HG03432 (cell line): ENCODE results near the gene DQX1.

Experiments used
- ATAC-seq: cut with Tn5 transposase; IDR thresholded peaks from one replicate; pipeline ENCODE4 v1.9.1; 2021; ENCODE audit warnings: mild to moderate bottlenecking, moderate library complexity; ENCODE audit not compliant: unreplicated experiment

Gene DQX1

GRCh38 chr2:74555610-74556103, 29.6 kb upstream of the DQX1 start:
- no peak for ATAC-seq

GRCh38 chr2:74554820-74555531, 28.9 kb upstream of the DQX1 start:
- ATAC-seq: peak; percentile 36

DNA sequence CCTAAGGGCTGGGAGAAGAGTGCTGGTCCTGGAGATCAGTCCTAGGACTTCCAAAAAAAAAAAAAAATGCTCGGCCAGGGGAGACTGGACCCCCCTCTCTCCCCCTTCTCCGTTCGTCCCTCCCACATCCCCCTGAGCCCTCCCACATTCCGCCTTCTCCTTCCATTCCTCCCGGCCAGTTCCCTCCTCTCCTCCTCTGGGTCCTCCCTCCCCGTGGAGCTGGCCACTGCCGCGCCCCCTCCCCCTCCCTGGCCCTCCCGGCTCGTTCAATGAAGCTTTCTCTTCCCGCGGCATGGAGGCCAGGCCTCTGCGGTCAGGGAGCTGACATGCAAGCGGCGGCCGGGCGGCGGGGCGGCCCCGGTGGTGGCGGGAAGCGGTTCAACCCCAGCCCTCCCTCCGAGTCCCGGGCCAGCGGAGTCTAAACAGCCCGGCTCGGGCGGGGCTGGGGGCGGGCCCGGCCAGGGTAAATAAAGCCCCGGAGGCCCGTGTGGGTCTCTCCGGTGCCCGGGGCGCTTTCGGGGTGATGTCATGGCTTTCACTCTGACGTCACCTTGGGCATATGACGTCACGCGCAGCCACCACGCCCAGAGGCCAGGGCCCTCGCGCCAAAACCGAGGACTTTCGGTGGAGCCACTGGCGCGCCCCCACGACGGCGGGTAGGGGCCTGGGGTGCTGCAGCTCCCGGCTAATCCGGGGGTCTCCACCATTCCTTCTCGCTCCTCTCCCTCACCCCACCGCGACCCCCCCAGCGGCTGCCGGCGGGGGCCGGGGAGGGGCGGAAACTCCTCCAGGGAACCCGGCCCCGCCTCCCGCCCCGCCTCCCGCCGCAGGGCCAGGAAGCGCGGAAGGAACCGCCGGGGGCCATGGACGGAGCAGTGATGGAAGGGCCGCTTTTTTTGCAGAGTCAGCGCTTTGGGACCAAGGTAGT, 28.1 kb upstream of the DQX1 start, which contains the start of the genes DOK1 and LOXL3:
Gene DOK1, plus strand, starts transcription at position 829 of the 928 bp plus-strand sequence. Its CDS starts 35 bp downstream, at position 864.
Gene LOXL3, minus strand, starts transcription at position 51 of the 928 bp plus-strand sequence. CDS start 1,308 bp downstream, outside the sequence.
- ATAC-seq: peak; percentile 62

- peak; percentile 16 for ATAC-seq
Observed at GRCh38 chr2:74552914-74553811, 27.1 kb upstream of the DQX1 start.

GRCh38 chr2:74551942-74552913, 26.2 kb upstream of the DQX1 start:
- ATAC-seq: peak; percentile 26

GRCh38 chr2:74551530-74551929, 25.5 kb upstream of the DQX1 start:
- no peak for ATAC-seq

DNA sequence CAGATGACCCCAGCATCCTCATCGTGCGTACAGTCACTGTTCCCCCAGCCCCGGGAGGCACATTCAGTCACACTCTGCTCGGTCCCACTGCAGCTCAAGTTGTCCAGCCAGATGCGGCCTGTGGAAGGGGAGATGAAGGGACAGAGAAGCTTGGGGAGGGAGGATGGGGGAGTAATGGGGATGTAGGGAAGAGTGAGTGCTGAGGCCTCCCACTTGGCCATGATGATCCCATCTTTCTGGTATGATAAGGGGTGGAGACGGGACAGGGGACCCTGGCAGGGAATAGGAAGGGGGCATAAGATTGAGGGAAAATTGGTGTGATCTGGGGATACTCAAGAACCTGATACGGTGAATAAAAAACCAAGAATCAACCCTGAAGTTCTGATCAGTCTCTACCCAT, 24.2 kb upstream of the DQX1 start:
- ATAC-seq: no peak

DNA sequence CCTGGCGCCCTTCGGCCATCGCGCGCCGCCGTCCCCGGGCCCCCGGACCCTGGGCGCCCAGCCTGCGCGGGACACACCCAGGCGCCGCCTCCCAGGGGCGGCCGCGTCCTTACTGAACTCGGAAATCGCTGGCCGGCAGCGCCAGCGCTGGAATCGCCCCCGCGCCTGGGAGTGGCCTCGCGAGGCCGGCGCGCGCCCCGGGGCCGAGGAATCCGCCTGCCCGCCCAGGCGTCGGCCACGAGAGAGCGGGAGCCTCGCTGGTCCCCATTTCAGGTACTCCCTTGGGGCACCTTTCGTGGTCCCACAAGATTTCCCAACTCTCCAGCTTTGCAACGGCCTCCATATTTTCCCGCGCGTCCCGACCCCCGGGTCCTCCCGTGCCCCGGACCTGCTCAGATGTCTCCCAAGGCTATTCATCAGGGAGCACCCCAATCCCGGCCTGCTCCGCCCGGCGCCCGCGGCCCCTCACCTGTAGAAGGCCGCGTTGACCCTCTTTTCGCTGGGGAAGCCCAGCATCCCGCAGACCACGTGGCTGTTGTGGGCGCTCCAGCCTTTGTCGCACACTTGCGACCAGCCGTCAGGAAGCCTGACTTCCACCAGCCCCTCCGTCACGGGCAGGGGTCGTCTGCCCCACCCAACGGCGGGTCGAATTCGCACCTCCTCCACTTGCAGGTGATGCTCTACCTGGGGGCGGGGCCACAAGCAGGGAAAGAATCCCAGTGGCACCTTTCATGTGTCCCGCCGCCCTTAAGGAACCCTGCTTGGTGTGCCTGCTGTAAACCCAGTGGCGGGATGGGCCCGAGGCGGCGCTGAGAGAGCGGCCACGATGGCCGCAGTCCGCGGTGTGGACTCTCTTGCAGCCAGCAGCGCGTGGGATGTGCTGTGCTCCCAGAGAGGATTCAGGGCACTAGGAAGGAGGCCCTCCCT, 23.1 kb upstream of the DQX1 start:
- ATAC-seq: peak; percentile 34

DNA sequence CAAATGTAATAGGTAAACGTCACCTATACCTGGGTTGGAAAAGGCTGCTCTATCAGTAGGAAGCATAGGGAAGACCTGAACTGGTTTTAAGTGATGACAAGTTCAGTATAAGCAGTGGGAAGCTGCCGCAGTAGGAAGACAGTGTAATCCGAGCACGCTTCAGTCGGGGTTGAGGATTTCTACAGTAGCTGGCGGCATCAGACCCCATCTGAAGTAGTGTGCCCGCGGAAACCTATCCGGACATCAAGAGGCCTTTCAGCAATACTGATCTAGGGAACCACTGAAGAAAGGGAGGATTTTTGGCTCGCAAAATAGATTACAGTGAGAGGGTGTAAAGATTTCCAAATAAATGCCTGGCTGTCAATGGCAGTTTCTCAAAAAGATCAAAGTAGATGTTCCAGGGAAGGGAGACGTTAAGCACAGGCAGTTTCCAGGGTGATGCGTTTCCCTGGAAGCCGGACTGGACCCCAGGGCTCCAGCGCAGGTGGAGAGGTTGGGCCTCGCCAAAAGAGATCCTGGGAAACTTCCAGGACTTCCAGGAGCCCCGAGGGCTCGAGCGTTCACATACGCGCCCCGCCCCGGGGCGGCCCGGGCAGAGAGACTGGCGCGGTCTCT, 22.4 kb upstream of the DQX1 start:
- ATAC-seq: no peak

DNA sequence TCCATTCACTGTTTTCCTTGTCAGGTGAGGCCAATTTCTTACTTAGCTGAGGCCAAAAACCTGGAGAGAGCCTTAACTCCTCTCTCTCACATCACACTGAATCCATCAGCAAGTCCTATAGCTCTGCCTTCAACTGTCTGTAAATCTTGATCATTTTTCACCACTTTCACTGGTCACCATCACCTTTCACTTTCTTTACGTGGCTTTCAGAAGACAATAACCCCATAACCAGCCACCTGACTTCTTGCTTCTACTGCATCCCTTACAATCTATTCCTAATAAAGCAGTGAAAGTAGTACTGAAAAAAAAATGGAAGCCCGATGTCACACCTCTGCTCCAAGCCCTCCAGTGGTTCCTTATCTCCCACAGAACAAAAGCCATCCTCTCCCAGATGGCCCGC, 20.0 kb upstream of the DQX1 start:
- no peak for ATAC-seq

DNA sequence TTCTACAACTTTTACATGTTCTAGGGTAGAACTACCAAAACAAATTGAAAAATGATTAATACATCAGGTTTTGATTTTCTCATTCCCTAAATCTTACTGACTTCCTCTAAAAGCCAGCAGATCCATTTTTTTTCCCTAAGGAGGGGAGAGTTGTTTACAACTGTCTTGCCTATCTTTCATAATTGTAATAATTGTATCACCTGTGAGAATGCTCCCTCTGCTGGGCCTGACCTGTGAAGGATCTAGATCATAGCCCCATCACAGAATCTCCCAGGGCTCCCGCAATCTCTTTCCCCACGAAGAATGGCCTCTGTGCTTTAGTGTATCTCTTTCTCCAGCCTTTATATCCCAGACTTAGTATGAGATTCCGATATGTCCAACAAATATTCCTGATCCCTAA, 18.6 kb upstream of the DQX1 start:
- ATAC-seq: no peak

DNA sequence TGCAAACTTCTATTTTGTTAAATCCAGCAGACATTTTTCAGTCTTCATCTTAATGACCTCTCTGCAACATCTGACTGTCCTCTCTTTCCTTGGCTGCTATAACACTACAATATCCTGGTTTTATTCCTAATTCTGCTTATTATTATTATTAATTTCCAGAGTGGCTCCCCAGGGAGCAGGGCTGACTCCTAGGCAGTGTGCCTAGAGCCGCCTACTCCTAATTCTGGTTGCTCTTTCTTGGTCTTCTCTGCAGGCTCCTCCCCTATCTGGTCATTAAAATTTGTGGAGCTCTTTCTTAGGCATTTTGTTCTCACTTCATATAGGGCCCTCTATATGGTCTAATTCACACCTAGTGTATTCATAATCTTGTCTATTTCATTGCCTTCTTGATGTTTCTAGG, 16.9 kb upstream of the DQX1 start:
- ATAC-seq: no peak

GRCh38 chr2:74540291-74540690, 14.3 kb upstream of the DQX1 start:
- ATAC-seq: no peak

DNA sequence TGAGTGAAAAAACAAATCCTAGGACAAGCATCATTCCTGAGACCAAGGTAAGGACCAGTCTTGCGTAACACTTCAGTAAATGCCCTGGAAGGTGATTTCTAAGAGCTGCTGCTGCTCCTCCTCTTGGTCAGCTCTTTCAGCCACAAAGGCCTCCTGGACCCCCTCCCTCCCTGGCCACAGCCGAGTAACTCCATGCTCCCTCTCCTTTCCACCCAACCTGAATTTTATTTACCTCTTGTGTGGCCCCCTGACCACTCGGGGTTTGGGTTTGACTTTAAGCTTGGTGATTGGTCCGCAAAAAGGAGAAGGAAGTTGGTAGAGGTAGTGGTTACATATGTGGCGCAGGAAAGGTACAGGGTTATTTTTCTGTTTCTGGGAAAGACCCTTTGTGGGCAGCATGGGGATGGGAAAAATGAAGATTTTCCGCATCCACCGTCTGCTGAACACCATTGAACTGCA, 12.9 kb upstream of the DQX1 start:
- ATAC-seq: peak; percentile 54

GRCh38 chr2:74537140-74537539, 11.1 kb upstream of the DQX1 start:
- no peak for ATAC-seq

DNA sequence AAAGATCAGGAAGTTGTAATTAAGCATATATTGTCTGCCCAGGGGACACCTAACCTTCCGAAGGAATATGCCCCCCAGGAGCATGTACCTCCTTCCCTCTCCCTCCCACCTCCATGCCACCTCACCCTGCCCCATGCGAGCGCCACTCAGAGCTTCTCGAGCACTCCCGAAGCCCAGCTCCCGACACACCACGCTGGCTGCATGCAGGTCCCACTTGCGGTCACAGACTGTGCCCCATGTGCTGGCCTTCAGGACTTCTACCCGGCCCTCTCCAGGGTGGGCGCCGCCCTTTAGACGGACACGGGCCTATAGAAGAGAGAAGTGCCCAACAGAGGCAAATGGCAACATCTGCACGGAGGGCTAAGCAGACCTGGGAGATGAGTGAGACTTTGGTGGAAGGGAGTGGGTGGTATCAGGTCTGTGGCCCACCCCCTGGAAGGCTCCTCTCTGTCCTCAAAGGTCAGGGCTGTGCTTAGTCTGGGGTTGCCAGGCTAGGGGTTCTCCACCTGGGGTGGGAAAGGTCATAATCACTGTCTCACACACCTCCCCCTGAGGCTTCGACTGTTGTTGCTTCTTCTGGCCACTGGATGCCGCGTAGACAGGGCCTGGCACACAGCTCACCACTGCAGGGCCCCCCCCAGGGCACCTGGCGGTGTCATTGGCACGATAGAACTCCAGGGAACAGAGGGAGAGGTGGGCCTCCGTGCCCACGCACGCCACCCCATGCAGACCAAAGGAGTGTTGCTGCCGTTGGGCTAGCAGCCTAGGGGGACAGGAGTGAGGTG, 10.3 kb upstream of the DQX1 start:
- ATAC-seq: no peak

DNA sequence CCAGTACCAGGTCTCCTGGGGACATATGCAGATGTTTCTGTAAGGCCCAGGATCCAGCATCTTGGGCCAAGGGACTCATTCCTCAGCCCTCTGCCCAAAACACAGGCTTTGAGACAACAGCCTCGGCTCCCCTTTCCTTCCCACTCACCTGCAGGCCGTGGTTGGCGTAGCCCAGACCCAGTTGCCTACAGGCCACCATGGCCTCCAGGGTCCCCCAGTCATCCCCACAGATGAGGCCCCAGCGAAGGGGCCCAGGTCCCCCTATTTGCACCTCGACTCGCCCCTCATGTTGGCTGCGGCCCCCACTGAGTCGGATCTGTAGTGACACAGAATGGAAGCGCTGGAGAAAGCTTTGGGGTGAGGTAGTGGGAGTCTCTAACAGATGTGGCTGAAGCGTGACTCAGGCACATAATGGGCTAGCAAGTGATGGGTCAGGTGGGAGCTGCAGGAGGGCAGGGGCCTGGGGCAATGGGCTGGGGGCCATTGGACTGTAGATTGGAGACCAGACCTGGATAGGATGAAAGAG, 9.5 kb upstream of the DQX1 start:
- no peak for ATAC-seq
